Heart right ventricle (tissue), 16 donors: ENCODE results near the gene PHC2. TPM values are rescaled to one million over a fixed set of nuclear protein-coding genes. Genes with fewer than 3 reads are reported as not detected.

Experiments used
- ATAC-seq, 8 donors: fragments of 200-7000 bp; cut with Tn5 transposase; one replicate each; pipeline ENCODE4 v1.9.1; 2020; ENCODE audit warnings: mild to moderate bottlenecking in 8 of 8, moderate library complexity in 8 of 8, moderate number of reproducible peaks in 1 of 8
- DNase-seq, 2 donors: peaks; one replicate each; pipeline ENCODE4 v3.0.0-alpha.2; 2020
- H3K27ac ChIP-seq, 10 donors: fragments of 200-600 bp; sonication (generic) in 2 of 10; one replicate each; pipeline versions ENCODE4 v1.5.0 to v1.8.0; 2020 to 2022; ENCODE audit warnings: mild to moderate bottlenecking in 3 of 10
- H3K27me3 ChIP-seq, 7 donors: fragments of 200-600 bp; one replicate each; pipeline ENCODE4 v1.8.0; 2021 to 2022; ENCODE audit warnings: mild to moderate bottlenecking in 2 of 7
- H3K36me3 ChIP-seq, 9 donors: fragments of 200-600 bp; sonication (generic) in 1 of 9; one replicate each; pipeline versions ENCODE4 v1.5.0 to v1.8.0; 2020 to 2022; ENCODE audit warnings: mild to moderate bottlenecking in 2 of 9
- H3K4me1 ChIP-seq, 9 donors: fragments of 200-600 bp; sonication (generic) in 1 of 9; one replicate each; pipeline versions ENCODE4 v1.5.0 to v1.8.0; 2020 to 2022; ENCODE audit warnings: mild to moderate bottlenecking in 4 of 9
- H3K4me3 ChIP-seq, 10 donors: fragments of 200-600 bp; sonication (generic) in 2 of 10; one replicate each; pipeline versions ENCODE4 v1.5.0 to v1.8.0; 2020 to 2022; ENCODE audit warnings: mild to moderate bottlenecking in 7 of 10, moderate library complexity in 2 of 10
- H3K9me3 ChIP-seq, 11 donors: fragments of 200-600 bp in 10 of 11; sonication (generic) in 2 of 11; one replicate each; pipeline versions ENCODE4 v1.5.0 to v1.8.0; 2013 to 2022; ENCODE audit warnings: mild to moderate bottlenecking in 2 of 11, control low read depth in 1 of 11, moderate library complexity in 1 of 11
- WGBS, 2 donors: extraction: QIAGEN DNeasy Blood & Tissue Kit; methylation state at CpG; one replicate each; pipeline ENCODE4 v1.1.7; 2013; ENCODE audit warnings: inconsistent platforms in 1 of 2; 5-methylcytosine and 5-hydroxymethylcytosine counted together
- intact Hi-C, 10 donors: fragments of 100-400 bp; cut with DNase I; formaldehyde crosslinking; loops; one replicate each; pipeline versions ENCODE4 v1.11.1 to v1.14.2; 2022
- polyA plus RNA-seq, 2 donors: library from polyadenylated mRNA; stranded (reverse); fragments of 200-250 nt; gene quantifications; one replicate each; pipeline ENCODE4 v1.2.3, GENCODE V29; 2013
- total RNA-seq, 10 donors: library from RNA; stranded (reverse); fragmentation: NEBNext Ultra II Directional in 3 of 10; extraction: Animal tissue kit (Norgen Biotek cat#: 25700) in 3 of 10; gene quantifications; one replicate each; pipeline versions ENCODE4 v1.2.1 to v1.2.4, GENCODE V29; 2021 to 2023
- TF ChIP-seq, protein P1 (sequence below), 9 donors: fragments of 200-600 bp; sonication (generic) in 2 of 9; IDR thresholded peaks; one replicate each; pipeline versions ENCODE4 v1.5.0 to v1.8.0; 2021 to 2022; ENCODE audit warnings: antibody characterized with exemption in 9 of 9, mild to moderate bottlenecking in 5 of 9, moderate library complexity in 1 of 9
- donor health status: Arrhythmogenic right ventricular cardiomyopathy.
- donor health status: ischemic (EF 13 %, LVEDD 7.1; RV severe dilation, severe dysfunction).
- donor health status: healthy with polysubstance abuse.
- donor health status: DM: no; HTN: yes; CAD: no.
- donor health status: DM: no; HTN: no; CAD: no.
- donor health status: ischemic (EF 25% LVEDD 6.9; RV normal size, moderate dysfunction).
- donor health status: ischemic (EF 25% LVEDD 5.7; RV mildly dilated, moderate dysfunction).
- donor health status: healthy.
- donor health status: DM: yes; HTN: yes; CAD: no.
- donor health status: Ischemic cardiomyopathy.
- donor health status: ischemic (EF 35%, LVEDD 5.7; RV mildly dilated, moderate dysfunction).
- donor health status: nonischemic (EF 11% LVEDD 7.7; RV severe dilation, severe dysfunction).
- donor health status: DM: yes; HTN: yes; CAD: no.
- donor health status: PGD.
- donor health status: ischemic (EF 29% LVEDD 5.4; RV normal size, mild dysfunction).
- donor health status: nonischemic (EF 23%, LVEDD 6.1; RV moderate dilation, normal function).

Gene PHC2
- total and polyA plus RNA-seq, 12 donors, result 81.2 to 136 (median 99.3) TPM

- ATAC-seq (no peak), DNase-seq (no peak)
- 92 to 94% methylated on average over 8 of the region's 8 CpGs for WGBS, 2 donors
- Histone ChIP-seq H3K27me3 (no peaks in the 10 kb centered on the region), H3K27ac (no peak overlapping the region), H3K9me3 (peaks cover 0 to 5% (median 0%) of the 10 kb centered on the region in 11 donors), H3K4me3 (no peak overlapping the region), H3K36me3 (no peaks in the 10 kb centered on the region), H3K4me1 (peaks cover 0 to 46% (median 14%) of the 10 kb centered on the region in 9 donors)
- intact Hi-C loops, result loop anchor here in 7 of 10 donors (5.0 to 10.0 kb wide), 9 partner anchors 52 to 320 kb away; no protein-coding TSS in a partner anchor
- TF ChIP-seq, protein P1, sequence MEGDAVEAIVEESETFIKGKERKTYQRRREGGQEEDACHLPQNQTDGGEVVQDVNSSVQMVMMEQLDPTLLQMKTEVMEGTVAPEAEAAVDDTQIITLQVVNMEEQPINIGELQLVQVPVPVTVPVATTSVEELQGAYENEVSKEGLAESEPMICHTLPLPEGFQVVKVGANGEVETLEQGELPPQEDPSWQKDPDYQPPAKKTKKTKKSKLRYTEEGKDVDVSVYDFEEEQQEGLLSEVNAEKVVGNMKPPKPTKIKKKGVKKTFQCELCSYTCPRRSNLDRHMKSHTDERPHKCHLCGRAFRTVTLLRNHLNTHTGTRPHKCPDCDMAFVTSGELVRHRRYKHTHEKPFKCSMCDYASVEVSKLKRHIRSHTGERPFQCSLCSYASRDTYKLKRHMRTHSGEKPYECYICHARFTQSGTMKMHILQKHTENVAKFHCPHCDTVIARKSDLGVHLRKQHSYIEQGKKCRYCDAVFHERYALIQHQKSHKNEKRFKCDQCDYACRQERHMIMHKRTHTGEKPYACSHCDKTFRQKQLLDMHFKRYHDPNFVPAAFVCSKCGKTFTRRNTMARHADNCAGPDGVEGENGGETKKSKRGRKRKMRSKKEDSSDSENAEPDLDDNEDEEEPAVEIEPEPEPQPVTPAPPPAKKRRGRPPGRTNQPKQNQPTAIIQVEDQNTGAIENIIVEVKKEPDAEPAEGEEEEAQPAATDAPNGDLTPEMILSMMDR (IDR thresholded peaks at IDR 0.05), result no peak
These were observed 23.9 kb upstream of the PHC2 start for GRCh38 chr1:33454646-33455282.

- H3K36me3 ChIP-seq, result no peaks in the 10 kb centered on the region
- ATAC-seq (no peak), DNase-seq (no peak)
- H3K9me3 ChIP-seq, result no peaks in the 10 kb centered on the region
- H3K4me1 ChIP-seq, result peaks cover 4 to 24% (median 14%) of the 10 kb centered on the region in 9 donors
- WGBS, 2 donors, result 85 to 89% methylated on average over 3 of the region's 3 CpGs
- TF ChIP-seq, protein P1 (IDR thresholded peaks at IDR 0.05), result no peak
- intact Hi-C loops, result loop anchor here in 1 of 10 donors (10.0 kb wide), 1 partner anchor 222 kb away; no protein-coding TSS in a partner anchor
- no peak overlapping the region for H3K27ac ChIP-seq
- H3K4me3 ChIP-seq, result no peak overlapping the region
- no peaks in the 10 kb centered on the region for H3K27me3 ChIP-seq
These were observed 15.7 kb upstream of the PHC2 start for GRCh38 chr1:33446590-33446989.

DNA sequence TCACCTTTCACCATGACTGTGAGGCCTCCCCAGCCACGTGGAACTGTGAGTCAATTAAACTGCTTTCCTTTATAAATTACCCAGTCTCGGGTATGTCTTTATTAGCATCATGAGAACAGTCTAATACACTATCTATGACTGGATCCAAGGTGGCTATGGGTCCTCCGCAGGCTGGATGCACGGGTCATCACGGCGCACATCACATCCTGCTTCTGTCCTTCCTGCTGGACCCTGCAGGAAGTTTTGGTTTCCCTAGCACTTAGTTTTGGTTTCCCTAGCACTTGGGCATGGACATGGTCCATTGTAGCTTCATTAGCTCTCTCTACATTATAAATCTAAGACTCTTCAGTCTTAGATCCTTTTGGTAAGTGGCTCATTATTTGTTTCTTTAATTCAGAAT, 14.2 kb upstream of the PHC2 start:
- Histone ChIP-seq H3K4me3 (no peak overlapping the region), H3K36me3 (no peaks in the 10 kb centered on the region), H3K4me1 (peaks cover 4 to 31% (median 14%) of the 10 kb centered on the region in 9 donors), H3K9me3 (no peaks in the 10 kb centered on the region), H3K27me3 (no peaks in the 10 kb centered on the region), H3K27ac (no peak overlapping the region)
- TF ChIP-seq, protein P1 (IDR thresholded peaks at IDR 0.05), result no peak
- intact Hi-C loops, result loop anchor here in 1 of 10 donors (10.0 kb wide), 1 partner anchor 220 kb away; no protein-coding TSS in a partner anchor
- ATAC-seq (no peak), DNase-seq (no peak)
- WGBS, 2 donors, result 78 to 81% methylated on average over 6 of the region's 6 CpGs

- TF ChIP-seq, protein P1 (IDR thresholded peaks at IDR 0.05), result no peak
- intact Hi-C loops, result loop anchor here in 1 of 10 donors (10.0 kb wide), 1 partner anchor 219 kb away; no protein-coding TSS in a partner anchor
- 30 to 50% methylated on average over 6 of the region's 6 CpGs for WGBS, 2 donors
- ATAC-seq (peak in 7 of 8 donors; percentile 30 to 70 (median 59)), DNase-seq (no peak)
- Histone ChIP-seq H3K4me3 (no peak overlapping the region), H3K27me3 (no peaks in the 10 kb centered on the region), H3K27ac (peak overlapping the region in 5 of 10 donors; percentile 9 to 51 (median 28)), H3K36me3 (no peaks in the 10 kb centered on the region), H3K4me1 (peaks cover 4 to 31% (median 15%) of the 10 kb centered on the region in 9 donors), H3K9me3 (no peaks in the 10 kb centered on the region)
These were observed 12.8 kb upstream of the PHC2 start for GRCh38 chr1:33443705-33444180.
